Spleen (tissue), 11 donors: Measurements from ENCODE around the gene DACH1. TPM values are rescaled to one million over a fixed set of nuclear protein-coding genes. Genes with fewer than 3 reads are reported as not detected.

Experiments
- DNase-seq: peaks from one replicate; pipeline ENCODE4 v3.0.0-alpha.2; 2020
- H3K27ac ChIP-seq, 8 donors: fragments of 200-600 bp; sonication (generic) in 7 of 8; 1 replicate in 4 of 8; 2 replicates in 4 of 8; pipeline versions ENCODE4 v1.5.0 to v1.8.0; 2016 to 2021; ENCODE audit warnings: inconsistent platforms in 4 of 8, mild to moderate bottlenecking in 4 of 8, moderate library complexity in 1 of 8
- H3K27me3 ChIP-seq, 7 donors: fragments of 200-600 bp; sonication (generic) in 6 of 7; replicated peaks in 1 of 7; 1 replicate in 4 of 7; 2 replicates in 3 of 7; pipeline versions ENCODE4 v1.5.0 to v1.8.0; 2016 to 2021; ENCODE audit warnings: inconsistent platforms in 3 of 7, mild to moderate bottlenecking in 1 of 7
- H3K36me3 ChIP-seq, 6 donors: fragments of 200-600 bp; sonication (generic) in 5 of 6; 1 replicate in 4 of 6; 2 replicates in 2 of 6; pipeline versions ENCODE4 v1.5.0 to v1.8.0; 2016 to 2021; ENCODE audit warnings: inconsistent platforms in 2 of 6
- H3K4me1 ChIP-seq, 6 donors: fragments of 200-600 bp; sonication (generic) in 5 of 6; 1 replicate in 3 of 6; 2 replicates in 3 of 6; pipeline versions ENCODE4 v1.5.0 to v1.8.0; 2016 to 2021; ENCODE audit warnings: inconsistent platforms in 3 of 6
- H3K4me3 ChIP-seq, 8 donors: fragments of 200-600 bp; sonication (generic) in 7 of 8; 1 replicate in 4 of 8; 2 replicates in 4 of 8; pipeline versions ENCODE4 v1.5.0 to v1.8.0; 2016 to 2021; ENCODE audit warnings: inconsistent platforms in 4 of 8, mild to moderate bottlenecking in 4 of 8, moderate library complexity in 2 of 8
- H3K9me3 ChIP-seq, 8 donors: fragments of 200-600 bp; sonication (generic) in 7 of 8; 1 replicate in 4 of 8; 2 replicates in 4 of 8; pipeline versions ENCODE4 v1.5.0 to v1.8.0; 2016 to 2021; ENCODE audit warnings: inconsistent platforms in 4 of 8
- POLR2A ChIP-seq, 3 donors: fragments of 450-650 bp; IDR thresholded peaks; one replicate each; pipeline ENCODE4 v1.5.1; 2017; ENCODE audit warnings: antibody characterized with exemption in 3 of 3, mild to moderate bottlenecking in 1 of 3
- POLR2AphosphoS5 ChIP-seq, 3 donors: sonication (generic); formaldehyde crosslinking; IDR thresholded peaks; one replicate each; pipeline ENCODE4 v1.5.1; 2017; ENCODE audit warnings: antibody characterized with exemption in 3 of 3
- WGBS, 5 donors: extraction: QIAGEN DNeasy Blood & Tissue Kit in 3 of 5; methylation state at CpG; one replicate each; pipeline versions ENCODE4 v1.1.5 to v1.1.7; 2013 to 2018; 5-methylcytosine and 5-hydroxymethylcytosine counted together
- intact Hi-C: fragments of 100-400 bp; cut with DNase I; formaldehyde crosslinking; loops from one replicate; pipeline ENCODE4 v1.15.0; 2023; ENCODE audit warnings: low total_unique reads
- polyA plus RNA-seq, 3 donors: library from polyadenylated mRNA; stranded (reverse); fragments of 200-250 nt; gene quantifications; one replicate each; pipeline ENCODE4 v1.2.1, GENCODE V29; 2013
- total RNA-seq, 7 donors: library from RNA; depleted of rRNA in 3 of 7; stranded (reverse); fragments of >200 nt in 3 of 7; fragmentation: NEBNext Ultra II Directional in 4 of 7; extraction: Animal tissue kit (Norgen Biotek cat#: 25700) in 4 of 7; gene quantifications; one replicate each; pipeline versions ENCODE4 v1.1.0 to v1.2.1, GENCODE V29; 2016 to 2021
- TF ChIP-seq, protein P1 (sequence below), 11 experiments: fragments of 200-600 bp in 7 of 11; fragments of 450-650 bp in 4 of 11; sonication (generic) in 4 of 11; IDR thresholded peaks in 8 of 11; conservative IDR thresholded peaks in 3 of 11; 1 replicate in 7 of 11; 2 replicates in 4 of 11; pipeline versions ENCODE4 v1.4.0 to v1.8.0; 2016 to 2021; ENCODE audit warnings: antibody characterized with exemption in 11 of 11, inconsistent platforms in 4 of 11, mild to moderate bottlenecking in 1 of 11
- donor health status: healthy with polysubstance abuse.
- donor health status: DM: no; HTN: no; CAD: no; lungs with moderate emphysema.
- donor health status: DM: no; HTN: no; CAD: no.
- donor health status: Bipolar disorder and iron deficiency.
- donor health status: healthy.
- donor health status: DM: no; HTN: no; CAD: no.
- donor health status: DM: yes; HTN: yes; CAD: no.

DACH1 gene
- total and polyA plus RNA-seq, 10 donors: 0.80 to 18.9 (median 11.4) TPM

- no peaks in the 10 kb centered on the region for H3K27me3 ChIP-seq
- H3K36me3 ChIP-seq: no peaks in the 10 kb centered on the region
- H3K4me3 ChIP-seq: no peak overlapping the region
- no peaks in the 10 kb centered on the region for H3K4me1 ChIP-seq
- H3K9me3 ChIP-seq: no peaks in the 10 kb centered on the region
- no peak for DNase-seq
- WGBS, 5 donors: 70 to 84% (median 81%) methylated on average over 3 of the region's 3 CpGs
- intact Hi-C loops: no loop called here
- no peak for TF ChIP-seq POLR2AphosphoS5 (IDR thresholded peaks at IDR 0.05)
- TF ChIP-seq, protein P1, sequence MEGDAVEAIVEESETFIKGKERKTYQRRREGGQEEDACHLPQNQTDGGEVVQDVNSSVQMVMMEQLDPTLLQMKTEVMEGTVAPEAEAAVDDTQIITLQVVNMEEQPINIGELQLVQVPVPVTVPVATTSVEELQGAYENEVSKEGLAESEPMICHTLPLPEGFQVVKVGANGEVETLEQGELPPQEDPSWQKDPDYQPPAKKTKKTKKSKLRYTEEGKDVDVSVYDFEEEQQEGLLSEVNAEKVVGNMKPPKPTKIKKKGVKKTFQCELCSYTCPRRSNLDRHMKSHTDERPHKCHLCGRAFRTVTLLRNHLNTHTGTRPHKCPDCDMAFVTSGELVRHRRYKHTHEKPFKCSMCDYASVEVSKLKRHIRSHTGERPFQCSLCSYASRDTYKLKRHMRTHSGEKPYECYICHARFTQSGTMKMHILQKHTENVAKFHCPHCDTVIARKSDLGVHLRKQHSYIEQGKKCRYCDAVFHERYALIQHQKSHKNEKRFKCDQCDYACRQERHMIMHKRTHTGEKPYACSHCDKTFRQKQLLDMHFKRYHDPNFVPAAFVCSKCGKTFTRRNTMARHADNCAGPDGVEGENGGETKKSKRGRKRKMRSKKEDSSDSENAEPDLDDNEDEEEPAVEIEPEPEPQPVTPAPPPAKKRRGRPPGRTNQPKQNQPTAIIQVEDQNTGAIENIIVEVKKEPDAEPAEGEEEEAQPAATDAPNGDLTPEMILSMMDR (IDR thresholded peaks at IDR 0.05 in 8 of 11, conservative IDR thresholded peaks at IDR 0.05 in 3 of 11): no peak
- no peak for TF ChIP-seq POLR2A (IDR thresholded peaks at IDR 0.05)
- H3K27ac ChIP-seq: no peak overlapping the region
Observed at GRCh38 chr13:71580614-71581013, 286.4 kb downstream of the DACH1 start.

DNA sequence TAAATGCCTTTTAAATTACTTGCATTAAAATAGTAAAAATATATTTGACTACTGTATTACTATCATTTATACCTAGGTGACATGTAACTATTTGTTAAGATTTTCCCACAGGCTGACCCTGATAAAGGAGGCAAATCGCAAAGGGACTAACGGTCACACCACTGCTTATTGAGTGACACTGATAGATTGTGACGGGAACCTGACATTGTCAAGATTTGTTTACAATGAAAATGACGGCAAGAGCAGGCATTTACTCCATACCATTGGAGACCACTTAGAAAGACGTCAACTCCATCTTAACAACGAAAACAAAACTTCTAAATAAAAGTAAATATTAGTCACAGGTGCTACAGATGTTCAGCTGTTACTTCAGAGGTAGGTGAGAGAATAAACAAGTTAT lies 289.0 kb downstream of the DACH1 start:
- intact Hi-C loops: no loop called here
- no peak for DNase-seq
- no peaks in the 10 kb centered on the region for H3K36me3 ChIP-seq
- H3K27ac ChIP-seq: no peak overlapping the region
- H3K4me3 ChIP-seq: no peak overlapping the region
- no peaks in the 10 kb centered on the region for H3K4me1 ChIP-seq
- no peaks in the 10 kb centered on the region for H3K27me3 ChIP-seq
- TF ChIP-seq, protein P1 (IDR thresholded peaks at IDR 0.05 in 8 of 11, conservative IDR thresholded peaks at IDR 0.05 in 3 of 11): no peak
- TF ChIP-seq POLR2A (IDR thresholded peaks at IDR 0.05) (no peak), POLR2AphosphoS5 (IDR thresholded peaks at IDR 0.05) (no peak)
- H3K9me3 ChIP-seq: no peaks in the 10 kb centered on the region
- WGBS, 5 donors: 88 to 95% (median 93%) methylated on average over 6 of the region's 6 CpGs

- no peaks in the 10 kb centered on the region for H3K27me3 ChIP-seq
- intact Hi-C loops: no loop called here
- H3K4me3 ChIP-seq: no peak overlapping the region
- 75 to 91% (median 76%) methylated on average over 2 of the region's 2 CpGs for WGBS, 5 donors
- peaks cover 0 to 4% (median 0%) of the 10 kb centered on the region in 6 donors for H3K36me3 ChIP-seq
- no peaks in the 10 kb centered on the region for H3K9me3 ChIP-seq
- TF ChIP-seq POLR2A (IDR thresholded peaks at IDR 0.05) (no peak), POLR2AphosphoS5 (IDR thresholded peaks at IDR 0.05) (no peak)
- TF ChIP-seq, protein P1 (IDR thresholded peaks at IDR 0.05 in 8 of 11, conservative IDR thresholded peaks at IDR 0.05 in 3 of 11): no peak
- H3K4me1 ChIP-seq: no peaks in the 10 kb centered on the region
- DNase-seq: no peak
- no peak overlapping the region for H3K27ac ChIP-seq
Observed at GRCh38 chr13:71577127-71577526, 289.9 kb downstream of the DACH1 start.

- intact Hi-C loops: no loop called here
- Histone ChIP-seq H3K4me1 (no peaks in the 10 kb centered on the region), H3K36me3 (peaks cover 0 to 10% (median 0%) of the 10 kb centered on the region in 6 donors), H3K9me3 (no peaks in the 10 kb centered on the region), H3K4me3 (no peak overlapping the region), H3K27ac (no peak overlapping the region), H3K27me3 (no peaks in the 10 kb centered on the region)
- DNase-seq: no peak
- TF ChIP-seq POLR2AphosphoS5 (IDR thresholded peaks at IDR 0.05) (no peak), POLR2A (IDR thresholded peaks at IDR 0.05) (no peak)
- TF ChIP-seq, protein P1 (IDR thresholded peaks at IDR 0.05 in 8 of 11, conservative IDR thresholded peaks at IDR 0.05 in 3 of 11): no peak
- 39 to 69% (median 46%) methylated on average over 1 of the region's 1 CpG for WGBS, 5 donors
Observed at GRCh38 chr13:71576571-71576970, 290.4 kb downstream of the DACH1 start.
